ENCODE measurements around the gene PAPPA2.

Gene PAPPA2

DNA sequence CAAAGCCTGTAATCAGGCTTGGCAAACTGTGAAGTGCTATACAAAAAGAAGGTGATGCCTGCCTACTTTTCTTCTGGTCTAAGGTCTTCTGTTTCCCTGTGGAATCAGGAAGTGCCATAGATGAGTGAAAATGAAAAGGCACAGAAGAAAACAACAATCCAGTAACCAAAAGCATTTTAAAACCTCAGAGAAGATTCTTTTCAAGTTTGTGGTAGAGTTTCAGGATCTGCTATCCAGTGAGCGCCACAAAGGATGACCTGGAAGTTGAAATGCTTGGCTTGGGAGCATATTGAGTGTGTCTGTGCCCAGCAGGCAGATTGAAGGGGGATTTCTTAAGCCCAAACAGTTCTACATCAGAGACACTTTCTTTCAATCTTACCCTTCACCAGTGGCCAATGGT, 272.2 kb downstream of the PAPPA2 start:
- no peak for TF ChIP-seq YY1 (IDR thresholded peaks at IDR 0.05; ENCODE audit: low read depth)
- no peak for TF ChIP-seq ZBTB7A (IDR thresholded peaks at IDR 0.05; ENCODE audit: low read depth)
- no peak for TF ChIP-seq TAF1 (IDR thresholded peaks at IDR 0.05; ENCODE audit: low read depth)
- no peak for TF ChIP-seq FOXM1 (IDR thresholded peaks at IDR 0.05; ENCODE audit: borderline replicate concordance, low read depth)
- no peak for TF ChIP-seq EP300 (IDR thresholded peaks at IDR 0.05; ENCODE audit: borderline replicate concordance)
- TF ChIP-seq CREB1 (IDR thresholded peaks at IDR 0.05; ENCODE audit: low read depth): no peak
- TF ChIP-seq TCF12 (IDR thresholded peaks at IDR 0.05; ENCODE audit: low read depth): no peak

DNA sequence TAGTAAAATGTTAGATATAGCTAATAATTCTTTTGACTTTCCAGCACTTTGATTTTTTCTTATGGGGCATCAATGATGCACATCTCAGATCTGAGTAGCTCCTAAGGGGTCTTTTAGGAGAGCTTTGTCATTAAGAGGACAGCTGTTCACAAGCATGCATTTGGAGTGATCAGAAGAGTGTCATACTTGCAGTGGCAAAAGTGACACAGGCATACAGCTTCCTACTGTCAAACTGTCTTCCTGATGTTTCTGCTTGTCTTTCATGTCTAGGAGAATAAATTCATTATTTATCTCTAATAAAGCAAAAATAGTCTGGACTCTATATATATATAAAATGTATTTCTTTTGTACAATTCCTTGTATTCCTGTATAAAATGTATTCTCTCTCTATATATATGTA, 273.0 kb downstream of the PAPPA2 start:
- TF ChIP-seq CREB1 (IDR thresholded peaks at IDR 0.05; ENCODE audit: low read depth): no peak
- TF ChIP-seq NFIC (IDR thresholded peaks at IDR 0.05): no peak
- no peak for TF ChIP-seq YY1 (IDR thresholded peaks at IDR 0.05; ENCODE audit: low read depth)
- TF ChIP-seq, protein P1, sequence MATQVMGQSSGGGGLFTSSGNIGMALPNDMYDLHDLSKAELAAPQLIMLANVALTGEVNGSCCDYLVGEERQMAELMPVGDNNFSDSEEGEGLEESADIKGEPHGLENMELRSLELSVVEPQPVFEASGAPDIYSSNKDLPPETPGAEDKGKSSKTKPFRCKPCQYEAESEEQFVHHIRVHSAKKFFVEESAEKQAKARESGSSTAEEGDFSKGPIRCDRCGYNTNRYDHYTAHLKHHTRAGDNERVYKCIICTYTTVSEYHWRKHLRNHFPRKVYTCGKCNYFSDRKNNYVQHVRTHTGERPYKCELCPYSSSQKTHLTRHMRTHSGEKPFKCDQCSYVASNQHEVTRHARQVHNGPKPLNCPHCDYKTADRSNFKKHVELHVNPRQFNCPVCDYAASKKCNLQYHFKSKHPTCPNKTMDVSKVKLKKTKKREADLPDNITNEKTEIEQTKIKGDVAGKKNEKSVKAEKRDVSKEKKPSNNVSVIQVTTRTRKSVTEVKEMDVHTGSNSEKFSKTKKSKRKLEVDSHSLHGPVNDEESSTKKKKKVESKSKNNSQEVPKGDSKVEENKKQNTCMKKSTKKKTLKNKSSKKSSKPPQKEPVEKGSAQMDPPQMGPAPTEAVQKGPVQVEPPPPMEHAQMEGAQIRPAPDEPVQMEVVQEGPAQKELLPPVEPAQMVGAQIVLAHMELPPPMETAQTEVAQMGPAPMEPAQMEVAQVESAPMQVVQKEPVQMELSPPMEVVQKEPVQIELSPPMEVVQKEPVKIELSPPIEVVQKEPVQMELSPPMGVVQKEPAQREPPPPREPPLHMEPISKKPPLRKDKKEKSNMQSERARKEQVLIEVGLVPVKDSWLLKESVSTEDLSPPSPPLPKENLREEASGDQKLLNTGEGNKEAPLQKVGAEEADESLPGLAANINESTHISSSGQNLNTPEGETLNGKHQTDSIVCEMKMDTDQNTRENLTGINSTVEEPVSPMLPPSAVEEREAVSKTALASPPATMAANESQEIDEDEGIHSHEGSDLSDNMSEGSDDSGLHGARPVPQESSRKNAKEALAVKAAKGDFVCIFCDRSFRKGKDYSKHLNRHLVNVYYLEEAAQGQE (IDR thresholded peaks at IDR 0.05; ENCODE audit: low read depth): no peak
- TF ChIP-seq, protein P2, sequence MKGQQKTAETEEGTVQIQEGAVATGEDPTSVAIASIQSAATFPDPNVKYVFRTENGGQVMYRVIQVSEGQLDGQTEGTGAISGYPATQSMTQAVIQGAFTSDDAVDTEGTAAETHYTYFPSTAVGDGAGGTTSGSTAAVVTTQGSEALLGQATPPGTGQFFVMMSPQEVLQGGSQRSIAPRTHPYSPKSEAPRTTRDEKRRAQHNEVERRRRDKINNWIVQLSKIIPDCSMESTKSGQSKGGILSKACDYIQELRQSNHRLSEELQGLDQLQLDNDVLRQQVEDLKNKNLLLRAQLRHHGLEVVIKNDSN (IDR thresholded peaks at IDR 0.05): no peak
- TF ChIP-seq, protein P3, sequence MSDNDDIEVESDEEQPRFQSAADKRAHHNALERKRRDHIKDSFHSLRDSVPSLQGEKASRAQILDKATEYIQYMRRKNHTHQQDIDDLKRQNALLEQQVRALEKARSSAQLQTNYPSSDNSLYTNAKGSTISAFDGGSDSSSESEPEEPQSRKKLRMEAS (IDR thresholded peaks at IDR 0.05): no peak
- TF ChIP-seq RAD21 (IDR thresholded peaks at IDR 0.05; ENCODE audit: low read depth): no peak
- TF ChIP-seq CEBPB (IDR thresholded peaks at IDR 0.05): no peak
- TF ChIP-seq TEAD4 (IDR thresholded peaks at IDR 0.05): no peak
- no peak for TF ChIP-seq TCF12 (IDR thresholded peaks at IDR 0.05; ENCODE audit: low read depth)
- no peak for TF ChIP-seq EGR1 (IDR thresholded peaks at IDR 0.05)

DNA sequence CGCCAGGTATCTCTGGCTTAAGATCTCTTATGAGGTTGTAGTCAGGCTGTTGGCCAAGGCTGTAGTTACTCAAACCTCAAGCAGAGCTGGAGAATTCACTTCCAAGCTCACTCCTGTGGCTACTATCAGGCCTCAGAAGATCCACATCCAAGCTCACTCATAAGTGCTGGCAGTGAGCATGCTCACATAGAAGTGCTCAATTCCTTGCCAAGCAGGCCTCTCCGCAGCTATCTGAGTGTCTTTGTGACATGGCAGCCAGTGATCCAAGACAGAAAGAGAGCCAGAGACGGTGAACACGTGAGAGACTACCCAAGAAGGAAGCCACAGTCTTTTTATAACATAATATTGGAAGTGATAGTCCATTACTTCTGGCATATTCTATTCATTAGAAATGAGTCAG, 278.2 kb downstream of the PAPPA2 start:
- TF ChIP-seq CREB1 (IDR thresholded peaks at IDR 0.05; ENCODE audit: low read depth) (no peak), CEBPB (IDR thresholded peaks at IDR 0.05) (no peak), EGR1 (IDR thresholded peaks at IDR 0.05) (no peak)
- TF ChIP-seq, protein P1 (IDR thresholded peaks at IDR 0.05; ENCODE audit: low read depth): no peak

DNA sequence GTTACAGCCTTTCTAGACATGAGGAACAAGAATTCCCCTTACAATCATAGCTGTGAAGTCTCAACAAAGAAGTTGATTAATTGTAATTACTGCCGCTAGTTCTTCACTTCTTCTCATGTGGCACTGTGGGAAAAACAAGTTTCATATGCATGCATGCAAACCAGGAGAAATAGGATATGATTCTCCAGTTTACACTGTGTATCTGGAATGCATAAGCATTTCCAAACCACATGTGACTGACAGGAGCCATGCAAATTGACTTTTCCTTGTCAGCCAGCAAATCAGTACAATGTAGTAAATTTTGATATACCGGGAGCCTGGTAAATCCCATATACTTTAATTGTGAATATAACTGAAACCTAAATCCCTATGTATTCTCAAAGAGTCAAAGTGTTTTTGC, 279.3 kb downstream of the PAPPA2 start:
- TF ChIP-seq EP300 (IDR thresholded peaks at IDR 0.05; ENCODE audit: borderline replicate concordance) (no peak), CREB1 (IDR thresholded peaks at IDR 0.05; ENCODE audit: low read depth) (no peak)

DNA sequence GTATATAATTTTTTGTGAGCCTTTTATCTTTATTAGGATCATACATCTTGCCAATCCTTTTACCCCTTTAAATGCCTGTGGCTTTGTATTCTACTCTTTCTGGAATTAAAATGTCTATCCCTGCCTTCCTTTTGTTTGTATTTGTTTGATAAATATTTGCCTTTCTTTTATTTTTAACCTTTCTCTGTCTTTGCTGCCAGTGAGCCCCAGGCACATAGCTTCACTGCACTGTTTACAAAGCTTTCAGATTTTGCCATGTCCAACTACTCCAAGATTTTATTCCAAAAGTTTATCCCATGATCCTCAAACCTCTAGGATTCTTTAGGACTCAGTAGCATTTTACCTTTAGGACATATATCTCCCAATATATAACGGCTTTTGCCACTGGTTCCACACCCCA, 281.2 kb downstream of the PAPPA2 start:
- no peak for TF ChIP-seq TAF1 (IDR thresholded peaks at IDR 0.05; ENCODE audit: low read depth)
- no peak for TF ChIP-seq FOXM1 (IDR thresholded peaks at IDR 0.05; ENCODE audit: borderline replicate concordance, low read depth)
- no peak for TF ChIP-seq YY1 (IDR thresholded peaks at IDR 0.05; ENCODE audit: low read depth)
- TF ChIP-seq NFIC (IDR thresholded peaks at IDR 0.05): no peak
- TF ChIP-seq, protein P2 (IDR thresholded peaks at IDR 0.05): no peak
- no peak for TF ChIP-seq ZBTB7A (IDR thresholded peaks at IDR 0.05; ENCODE audit: low read depth)
- no peak for TF ChIP-seq CEBPB (IDR thresholded peaks at IDR 0.05)
- TF ChIP-seq, protein P3 (IDR thresholded peaks at IDR 0.05): no peak
- no peak for TF ChIP-seq TEAD4 (IDR thresholded peaks at IDR 0.05)
- TF ChIP-seq CREB1 (IDR thresholded peaks at IDR 0.05; ENCODE audit: low read depth): no peak
- no peak for TF ChIP-seq RAD21 (IDR thresholded peaks at IDR 0.05; ENCODE audit: low read depth)
- TF ChIP-seq, protein P1 (IDR thresholded peaks at IDR 0.05; ENCODE audit: low read depth): no peak
- TF ChIP-seq EGR1 (IDR thresholded peaks at IDR 0.05): no peak

Measured in Ishikawa (cell line).